ENCODE measurements around the gene PLPP4. TPM values are rescaled to one million over a fixed set of nuclear protein-coding genes. Genes with fewer than 3 reads are reported as not detected.

The PLPP4 gene
- total RNA-seq, 8 experiments from 2014 or later, result 0.23 to 11.9 (median 0.62) TPM

- Histone ChIP-seq H3K4me3 (no peak overlapping the region), H3K4me1 (replicated peaks in 1 of 2) (peaks cover 23 to 31% of the 10 kb centered on the region in 2 donors), H3K27ac (no peak overlapping the region)
- 40 to 100% (median 94%) methylated on average over 1 to 4 of the region's 4 CpGs; no CpG with 5 or more reads in 1 of the 10 experiments for WGBS, 10 experiments
- no peak for ATAC-seq (replicated peaks in 6 of 8)
- in situ Hi-C loops (cut with MboI; ENCODE audit: low pct_unique_long_range_greater_than_20kb in 2 of 9, low sequenced_read_pairs in 9 of 9, unreplicated experiment in 9 of 9), result no loop called here
Measured at GRCh38 chr10:120578890-120579289, 121.9 kb downstream of the PLPP4 start.

DNA sequence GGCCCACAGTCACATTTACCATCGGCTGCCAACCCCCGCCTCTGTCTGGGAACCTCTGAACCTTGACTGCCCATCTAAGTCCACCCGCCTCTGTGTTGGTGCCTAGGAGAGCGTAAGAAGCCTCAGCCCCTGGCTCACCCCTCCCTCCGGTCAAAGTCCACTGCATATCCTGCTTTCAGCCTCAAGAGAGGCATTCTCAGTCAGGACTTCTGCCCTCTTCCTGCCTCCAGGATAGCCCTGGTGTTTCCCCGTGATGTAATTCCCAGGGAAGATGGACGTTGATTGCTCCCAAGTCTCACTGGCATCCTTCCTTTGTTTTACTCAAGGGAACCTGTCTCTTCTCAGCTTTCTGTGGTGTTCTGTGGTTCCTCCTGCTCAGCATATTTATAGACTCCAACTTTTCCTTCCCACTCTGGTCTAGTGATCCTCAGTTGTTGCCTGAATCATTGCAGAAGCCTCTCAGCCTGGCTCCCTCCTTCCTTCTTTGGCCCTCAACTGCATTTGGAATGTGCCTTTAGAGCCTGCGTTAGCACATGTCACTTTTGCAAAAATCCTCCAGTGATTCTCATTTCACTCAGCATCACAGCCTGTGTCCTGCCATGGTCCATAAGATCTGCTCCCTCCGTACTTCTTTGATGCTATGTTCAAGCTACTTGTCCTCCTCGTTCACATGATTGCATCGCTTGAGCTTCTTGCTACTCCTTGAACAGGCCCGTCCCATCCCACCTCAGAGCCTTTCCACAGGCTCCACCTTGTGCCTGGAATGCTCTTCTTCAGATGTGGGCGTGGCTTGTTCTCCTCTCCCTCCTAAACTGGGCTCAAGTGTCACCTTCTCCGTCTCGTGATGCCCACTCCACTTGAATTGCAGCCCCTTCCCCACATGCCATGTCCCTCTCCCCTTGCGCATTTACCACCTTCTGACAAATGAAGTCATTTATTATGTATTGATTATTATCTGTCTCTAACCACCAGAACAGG lies 124.2 kb downstream of the PLPP4 start:
- WGBS, 10 experiments, result 29 to 95% (median 85%) methylated on average over 3 to 9 of the region's 16 CpGs
- in situ Hi-C loops (cut with MboI; ENCODE audit: low pct_unique_long_range_greater_than_20kb in 2 of 9, low sequenced_read_pairs in 9 of 9, unreplicated experiment in 9 of 9), result no loop called here
- H3K4me1 ChIP-seq (replicated peaks in 1 of 2), result peaks cover 23 to 31% of the 10 kb centered on the region in 2 donors
- H3K4me3 ChIP-seq, result no peak overlapping the region
- ATAC-seq (replicated peaks in 6 of 8), result peak in 3 of 8 experiments; percentile 44 to 68 (median 50)
- H3K27ac ChIP-seq, result no peak overlapping the region

DNA sequence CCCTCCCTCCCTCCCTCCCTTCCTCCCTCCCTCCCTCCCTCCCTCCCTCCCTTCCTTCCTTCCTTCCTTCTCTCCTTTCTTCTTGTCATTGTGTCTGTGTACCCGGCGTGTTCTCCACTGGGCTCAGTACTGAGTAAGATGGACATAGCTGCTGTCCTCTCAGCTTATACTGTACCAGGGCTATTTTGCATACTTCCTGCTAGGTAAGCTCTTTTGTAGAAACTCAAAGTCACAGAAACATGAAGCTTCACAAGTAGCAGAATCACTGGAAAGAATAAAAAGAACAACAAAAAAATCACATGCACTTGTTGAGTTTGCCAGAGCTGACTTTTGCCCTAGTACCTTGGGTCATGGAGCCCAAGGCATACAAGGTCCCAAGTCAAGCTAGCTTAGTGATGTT lies 125.7 kb downstream of the PLPP4 start:
- 90% methylated on average over 2 of the region's 2 CpGs; no CpG with 5 or more reads in 9 of the 10 experiments for WGBS, 10 experiments
- in situ Hi-C loops (cut with MboI; ENCODE audit: low pct_unique_long_range_greater_than_20kb in 2 of 9, low sequenced_read_pairs in 9 of 9, unreplicated experiment in 9 of 9), result no loop called here
- no peak overlapping the region for H3K27ac ChIP-seq
- ATAC-seq (replicated peaks in 6 of 8), result no peak
- no peak overlapping the region for H3K4me3 ChIP-seq
- H3K4me1 ChIP-seq (replicated peaks in 1 of 2), result peaks cover 22 to 26% of the 10 kb centered on the region in 2 donors

DNA sequence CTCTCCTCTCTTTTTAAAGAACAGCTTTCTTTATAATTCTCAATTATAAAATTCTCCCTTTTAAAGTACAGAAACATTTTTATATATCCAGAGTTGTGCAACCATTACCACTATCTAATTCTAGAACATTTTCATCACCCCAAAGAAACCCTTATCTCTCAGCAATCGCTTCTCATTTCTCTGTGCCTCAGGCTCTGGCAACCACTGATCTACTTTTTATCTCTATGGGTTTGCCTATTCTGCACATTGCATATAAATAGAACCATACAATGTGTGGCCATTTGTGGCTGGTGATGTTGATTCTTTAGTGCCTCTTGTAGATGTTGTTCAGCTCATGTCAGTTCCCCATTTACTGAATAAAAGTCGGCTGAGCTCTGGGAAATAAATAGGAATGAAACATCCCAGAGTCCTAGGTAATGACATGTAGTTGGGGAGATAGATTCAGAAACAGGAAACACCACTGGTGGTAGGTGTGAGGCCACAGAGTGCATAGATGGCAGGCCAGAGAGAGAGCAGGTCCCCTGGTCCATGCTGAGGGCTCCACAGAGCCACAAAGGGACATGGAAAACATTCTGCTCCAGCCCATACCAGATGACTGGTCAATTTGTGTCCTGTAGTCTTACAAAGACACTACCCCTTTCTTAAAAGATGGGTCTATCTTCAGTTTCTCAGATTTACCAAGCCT lies 126.5 kb downstream of the PLPP4 start:
- in situ Hi-C loops (cut with MboI; ENCODE audit: low pct_unique_long_range_greater_than_20kb in 2 of 9, low sequenced_read_pairs in 9 of 9, unreplicated experiment in 9 of 9), result no loop called here
- ATAC-seq (replicated peaks in 6 of 8), result no peak
- H3K27ac ChIP-seq, result no peak overlapping the region
- peaks cover 15 to 18% of the 10 kb centered on the region in 2 donors for H3K4me1 ChIP-seq (replicated peaks in 1 of 2)
- 60 to 100% (median 88%) methylated on average over 1 to 2 of the region's 2 CpGs for WGBS, 10 experiments
- no peak overlapping the region for H3K4me3 ChIP-seq

DNA sequence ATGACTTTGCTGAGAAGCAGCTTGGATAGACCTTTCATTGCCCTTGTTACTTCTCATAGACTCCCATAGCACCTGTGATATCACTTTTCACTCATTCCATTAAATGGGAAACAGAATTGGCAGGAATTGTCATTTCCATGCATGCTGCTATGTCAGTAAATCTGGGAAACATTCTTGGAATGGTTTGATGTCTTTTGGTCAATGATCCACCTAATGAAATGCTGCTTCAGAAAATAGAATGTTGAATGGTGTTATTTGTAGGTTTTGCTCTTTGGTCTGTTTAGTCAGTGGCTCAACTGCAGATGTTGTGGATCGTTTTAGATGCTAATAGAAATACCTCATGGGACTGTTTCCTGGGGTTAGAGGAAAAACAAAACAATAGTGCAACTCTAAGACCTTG lies 127.8 kb downstream of the PLPP4 start:
- ATAC-seq (replicated peaks in 6 of 8), result no peak
- H3K27ac ChIP-seq, result no peak overlapping the region

DNA sequence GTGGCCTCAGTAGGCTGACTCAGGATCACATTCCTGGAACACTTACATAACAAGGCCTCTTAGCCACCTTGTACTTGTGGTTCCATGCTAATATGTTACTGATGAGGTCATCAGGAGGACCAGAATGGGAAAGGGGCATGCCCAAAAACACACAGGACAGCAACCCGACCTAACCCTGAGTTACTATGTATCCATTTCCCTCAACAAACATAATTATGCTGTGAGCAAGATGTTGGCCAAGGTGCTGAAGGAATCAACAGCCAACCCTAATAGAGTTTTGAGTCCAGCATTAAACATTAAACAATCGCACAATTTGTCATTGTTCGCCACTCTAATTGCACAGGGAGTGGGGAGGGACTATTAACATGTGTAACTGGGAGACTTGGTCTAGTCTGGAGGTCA lies 129.4 kb downstream of the PLPP4 start:
- WGBS, 10 experiments, result 50 to 100% (median 88%) methylated on average over 1 to 3 of the region's 3 CpGs; no CpG with 5 or more reads in 1 of the 10 experiments
- in situ Hi-C loops (cut with MboI; ENCODE audit: low pct_unique_long_range_greater_than_20kb in 2 of 9, low sequenced_read_pairs in 9 of 9, unreplicated experiment in 9 of 9), result no loop called here

More for the DNA sequence above, 127.8 kb downstream of the PLPP4 start:
- WGBS, 10 experiments, result 0 to 83% (median 57%) methylated on average over 1 of the region's 1 CpG; no CpG with 5 or more reads in 5 of the 10 experiments
- in situ Hi-C loops (cut with MboI; ENCODE audit: low pct_unique_long_range_greater_than_20kb in 2 of 9, low sequenced_read_pairs in 9 of 9, unreplicated experiment in 9 of 9), result no loop called here
- H3K4me3 ChIP-seq, result no peak overlapping the region
- H3K4me1 ChIP-seq (replicated peaks in 1 of 2), result peaks cover 9 to 13% of the 10 kb centered on the region in 2 donors

GRCh38 chr10:120587061-120587460 lies 130.0 kb downstream of the PLPP4 start:
- no peak overlapping the region for H3K27ac ChIP-seq
- no peaks in the 10 kb centered on the region for H3K4me1 ChIP-seq (replicated peaks in 1 of 2)
- ATAC-seq (replicated peaks in 6 of 8), result no peak
- in situ Hi-C loops (cut with MboI; ENCODE audit: low pct_unique_long_range_greater_than_20kb in 2 of 9, low sequenced_read_pairs in 9 of 9, unreplicated experiment in 9 of 9), result no loop called here
- no peak overlapping the region for H3K4me3 ChIP-seq
- 53 to 100% (median 82%) methylated on average over 1 to 5 of the region's 5 CpGs for WGBS, 10 experiments

More for the DNA sequence above, 129.4 kb downstream of the PLPP4 start:
- Histone ChIP-seq H3K4me3 (no peak overlapping the region), H3K27ac (no peak overlapping the region), H3K4me1 (replicated peaks in 1 of 2) (no peaks in the 10 kb centered on the region)
- ATAC-seq (replicated peaks in 6 of 8), result peak in 2 of 8 experiments; percentile 83 to 92

GRCh38 chr10:120588311-120588710 lies 131.3 kb downstream of the PLPP4 start:
- in situ Hi-C loops (cut with MboI; ENCODE audit: low pct_unique_long_range_greater_than_20kb in 2 of 9, low sequenced_read_pairs in 9 of 9, unreplicated experiment in 9 of 9), result no loop called here
- no peak for ATAC-seq (replicated peaks in 6 of 8)
- WGBS, 10 experiments, result 69 to 100% (median 86%) methylated on average over 1 to 2 of the region's 2 CpGs; no CpG with 5 or more reads in 6 of the 10 experiments
- H3K4me1 ChIP-seq (replicated peaks in 1 of 2), result no peaks in the 10 kb centered on the region
- no peak overlapping the region for H3K4me3 ChIP-seq
- H3K27ac ChIP-seq, result no peak overlapping the region

GRCh38 chr10:120593693-120594092 lies 136.7 kb downstream of the PLPP4 start:
- H3K4me3 ChIP-seq, result no peak overlapping the region
- 100% methylated on average over 2 of the region's 2 CpGs; no CpG with 5 or more reads in 9 of the 10 experiments for WGBS, 10 experiments
- H3K4me1 ChIP-seq (replicated peaks in 1 of 2), result no peaks in the 10 kb centered on the region
- H3K27ac ChIP-seq, result no peak overlapping the region
- in situ Hi-C loops (cut with MboI; ENCODE audit: low pct_unique_long_range_greater_than_20kb in 2 of 9, low sequenced_read_pairs in 9 of 9, unreplicated experiment in 9 of 9), result no loop called here
- ATAC-seq (replicated peaks in 6 of 8), result no peak

GRCh38 chr10:120597902-120598301 lies 140.9 kb downstream of the PLPP4 start:
- ATAC-seq (replicated peaks in 6 of 8), result no peak
- WGBS, 10 experiments, result 31 to 100% (median 100%) methylated on average over 1 to 3 of the region's 3 CpGs; no CpG with 5 or more reads in 3 of the 10 experiments
- no peak overlapping the region for H3K27ac ChIP-seq
- H3K4me1 ChIP-seq (replicated peaks in 1 of 2), result no peaks in the 10 kb centered on the region
- no peak overlapping the region for H3K4me3 ChIP-seq
- in situ Hi-C loops (cut with MboI; ENCODE audit: low pct_unique_long_range_greater_than_20kb in 2 of 9, low sequenced_read_pairs in 9 of 9, unreplicated experiment in 9 of 9), result no loop called here

DNA sequence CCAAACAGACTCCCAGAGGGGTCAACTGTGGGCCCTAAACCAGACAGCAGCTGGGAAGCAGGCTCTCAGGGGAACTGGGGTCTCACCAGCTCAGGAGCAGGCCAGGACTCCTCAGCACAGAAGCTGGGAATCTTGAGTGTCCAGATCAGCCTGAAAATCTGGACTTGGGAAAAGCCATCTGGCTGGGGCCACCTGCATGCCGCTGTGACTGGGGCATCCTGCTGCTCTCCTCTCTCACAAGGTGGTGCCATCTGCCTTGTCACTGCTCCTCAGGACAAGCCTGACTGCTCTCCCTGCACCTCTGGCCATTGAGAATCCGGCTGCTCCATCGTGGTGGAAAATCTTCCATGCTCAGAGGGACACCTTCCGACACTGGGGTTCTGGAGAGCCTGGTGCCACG lies 141.4 kb downstream of the PLPP4 start:
- ATAC-seq (replicated peaks in 6 of 8), result peak in 4 of 8 experiments; percentile 15 to 41 (median 31)
- H3K27ac ChIP-seq, result no peak overlapping the region
- no peaks in the 10 kb centered on the region for H3K4me1 ChIP-seq (replicated peaks in 1 of 2)
- in situ Hi-C loops (cut with MboI; ENCODE audit: low pct_unique_long_range_greater_than_20kb in 2 of 9, low sequenced_read_pairs in 9 of 9, unreplicated experiment in 9 of 9), result no loop called here
- WGBS, 10 experiments, result 67 to 100% (median 73%) methylated on average over 1 to 3 of the region's 5 CpGs; no CpG with 5 or more reads in 7 of the 10 experiments
- H3K4me3 ChIP-seq, result no peak overlapping the region

DNA sequence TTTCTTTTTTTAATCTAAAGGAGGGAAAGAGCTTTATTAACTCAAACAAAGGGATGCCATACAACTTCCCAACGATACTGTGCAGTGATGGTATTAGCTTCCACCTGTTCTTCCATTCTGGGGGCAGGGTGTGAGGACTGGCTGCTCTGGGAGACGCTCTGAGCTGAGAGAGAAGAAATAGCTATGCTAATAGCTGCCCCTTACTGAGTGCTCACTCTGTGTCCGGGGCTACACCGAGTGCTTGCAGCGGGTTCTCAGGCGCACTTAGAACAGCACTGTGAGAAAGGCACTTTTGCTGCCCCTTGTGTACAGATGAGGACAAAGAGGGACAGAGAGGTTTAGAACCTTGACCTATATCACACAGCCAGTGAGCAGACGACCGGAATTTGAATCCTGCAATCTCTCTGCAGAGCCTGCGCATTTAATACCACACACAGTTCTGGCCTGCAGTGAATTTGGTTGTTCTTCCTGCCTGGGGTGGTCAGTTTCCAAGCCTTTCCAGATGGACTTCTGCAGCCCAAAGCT lies 142.2 kb downstream of the PLPP4 start:
- WGBS, 10 experiments, result 20 to 94% (median 60%) methylated on average over 1 to 7 of the region's 9 CpGs; no CpG with 5 or more reads in 3 of the 10 experiments
- in situ Hi-C loops (cut with MboI; ENCODE audit: low pct_unique_long_range_greater_than_20kb in 2 of 9, low sequenced_read_pairs in 9 of 9, unreplicated experiment in 9 of 9), result no loop called here

More for the DNA sequence above, 142.2 kb downstream of the PLPP4 start:
- Histone ChIP-seq H3K4me1 (replicated peaks in 1 of 2) (no peaks in the 10 kb centered on the region), H3K27ac (no peak overlapping the region), H3K4me3 (no peak overlapping the region)
- peak in 3 of 8 experiments; percentile 22 to 65 (median 35) for ATAC-seq (replicated peaks in 6 of 8)

Data from motor neuron (in vitro differentiated cells).